Vagina (tissue), 2 donors: ENCODE data around the gene FYB1. TPM values are rescaled to one million over a fixed set of nuclear protein-coding genes. Genes with fewer than 3 reads are reported as not detected.

Experiments
- DNase-seq, 2 donors: peaks; one replicate each; pipeline ENCODE4 v3.0.0-alpha.2; 2017; ENCODE audit errors: extremely low spot score in 2 of 2
- H3K27ac ChIP-seq: fragments of 200-600 bp; sonication (generic); one replicate; pipeline ENCODE4 v1.5.1; 2019
- H3K27me3 ChIP-seq: fragments of 200-600 bp; sonication (generic); one replicate; pipeline ENCODE4 v1.5.1; 2019
- H3K36me3 ChIP-seq, 2 donors: fragments of 200-600 bp; sonication (generic); one replicate each; pipeline ENCODE4 v1.5.1; 2017 to 2019
- H3K4me1 ChIP-seq: fragments of 200-600 bp; sonication (generic); one replicate; pipeline ENCODE4 v1.5.1; 2019
- H3K4me3 ChIP-seq, 2 donors: fragments of 200-600 bp; sonication (generic); 1 replicate in 1 of 2; 2 replicates in 1 of 2; pipeline ENCODE4 v1.5.1; 2016 to 2019
- H3K9me3 ChIP-seq: fragments of 200-600 bp; sonication (generic); one replicate; pipeline ENCODE4 v1.5.1; 2019
- POLR2A ChIP-seq, 2 donors: fragments of 450-650 bp; IDR thresholded peaks; one replicate each; pipeline ENCODE4 v1.6.1; 2017; ENCODE audit warnings: antibody characterized with exemption in 2 of 2, mild to moderate bottlenecking in 2 of 2, moderate library complexity in 2 of 2
- POLR2AphosphoS5 ChIP-seq, 2 donors: sonication (generic); formaldehyde crosslinking; IDR thresholded peaks; one replicate each; pipeline ENCODE4 v1.9.0; 2017; ENCODE audit warnings: antibody characterized with exemption in 2 of 2, mild to moderate bottlenecking in 2 of 2, low read depth in 1 of 2; ENCODE audit not compliant: insufficient read depth in 1 of 2
- intact Hi-C: fragments of 100-400 bp; cut with DNase I; formaldehyde crosslinking; loops from one replicate; pipeline ENCODE4 v1.15.1; 2023
- total RNA-seq: library from RNA; depleted of rRNA; stranded (reverse); fragments of >200 nt; gene quantifications from one replicate; pipeline ENCODE4 v1.2.3, GENCODE V29; 2016
- TF ChIP-seq, protein P1 (sequence below), 3 experiments: fragments of 450-650 bp in 2 of 3; fragments of 200-600 bp in 1 of 3; sonication (generic) in 1 of 3; IDR thresholded peaks; one replicate each; pipeline ENCODE4 v1.5.1; 2017 to 2019; ENCODE audit warnings: antibody characterized with exemption in 3 of 3, mild to moderate bottlenecking in 2 of 3, moderate library complexity in 2 of 3

The FYB1 gene
- total RNA-seq, 1 donor from 2014 or later, result 10.8 TPM

DNA sequence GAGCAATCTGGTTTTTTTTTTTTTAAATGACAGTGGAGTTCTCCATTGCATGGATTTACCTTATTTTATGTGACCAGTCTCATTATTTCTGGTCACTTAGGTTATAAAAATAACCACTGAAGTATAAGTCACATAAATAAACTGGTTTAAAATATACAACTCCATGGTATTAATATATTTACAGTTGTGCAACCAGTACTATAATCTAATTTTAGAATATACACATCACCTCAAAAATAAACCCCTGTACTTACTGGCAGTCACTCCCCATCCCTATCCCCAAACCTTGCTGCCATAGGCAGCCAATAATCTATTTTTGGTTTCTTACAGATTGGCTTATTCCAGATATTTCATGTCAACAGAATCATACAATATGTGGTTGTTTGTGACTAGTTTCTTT lies 57.8 kb downstream of the FYB1 start:
- no peaks in the 10 kb centered on the region for H3K36me3 ChIP-seq
- intact Hi-C loops, result no loop called here

DNA sequence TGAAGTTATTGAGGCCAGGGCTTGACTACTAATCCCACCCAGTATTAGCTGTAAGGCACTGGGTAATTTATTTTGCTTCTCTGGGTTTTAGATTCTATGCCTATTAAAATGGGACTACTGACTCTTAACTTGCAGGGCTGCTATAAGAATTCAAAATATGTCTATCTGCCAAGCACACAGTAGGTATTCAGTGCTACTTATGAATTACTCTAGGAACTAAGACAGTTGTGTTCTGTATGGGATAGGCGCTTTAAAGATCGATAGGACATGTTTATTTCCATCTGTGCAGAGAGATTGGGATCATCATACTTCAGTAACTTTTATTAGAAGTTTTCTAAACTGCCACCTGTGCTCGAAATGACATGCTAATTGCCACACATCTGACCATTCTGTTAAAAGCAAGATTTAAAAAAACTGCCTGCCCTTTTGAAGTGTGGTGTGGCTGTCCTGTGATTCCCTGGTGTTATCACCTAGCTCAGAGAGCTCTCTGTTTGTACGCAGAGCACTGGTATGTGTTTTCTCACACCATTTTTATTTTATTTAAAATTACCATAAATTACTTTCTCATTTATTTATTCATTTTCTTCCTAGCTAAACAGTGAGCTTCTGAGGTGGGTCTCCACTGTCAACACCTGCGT lies 58.7 kb downstream of the FYB1 start:
- DNase-seq, result no peak
- Histone ChIP-seq H3K36me3 (no peaks in the 10 kb centered on the region), H3K4me3 (no peak overlapping the region), H3K9me3 (no peaks in the 10 kb centered on the region), H3K27ac (no peak overlapping the region), H3K4me1 (no peaks in the 10 kb centered on the region), H3K27me3 (no peaks in the 10 kb centered on the region)
- intact Hi-C loops, result no loop called here
- no peak for TF ChIP-seq POLR2AphosphoS5 (IDR thresholded peaks at IDR 0.05; ENCODE audit: insufficient read depth in 1 of 2, low read depth in 1 of 2)
- TF ChIP-seq, protein P1, sequence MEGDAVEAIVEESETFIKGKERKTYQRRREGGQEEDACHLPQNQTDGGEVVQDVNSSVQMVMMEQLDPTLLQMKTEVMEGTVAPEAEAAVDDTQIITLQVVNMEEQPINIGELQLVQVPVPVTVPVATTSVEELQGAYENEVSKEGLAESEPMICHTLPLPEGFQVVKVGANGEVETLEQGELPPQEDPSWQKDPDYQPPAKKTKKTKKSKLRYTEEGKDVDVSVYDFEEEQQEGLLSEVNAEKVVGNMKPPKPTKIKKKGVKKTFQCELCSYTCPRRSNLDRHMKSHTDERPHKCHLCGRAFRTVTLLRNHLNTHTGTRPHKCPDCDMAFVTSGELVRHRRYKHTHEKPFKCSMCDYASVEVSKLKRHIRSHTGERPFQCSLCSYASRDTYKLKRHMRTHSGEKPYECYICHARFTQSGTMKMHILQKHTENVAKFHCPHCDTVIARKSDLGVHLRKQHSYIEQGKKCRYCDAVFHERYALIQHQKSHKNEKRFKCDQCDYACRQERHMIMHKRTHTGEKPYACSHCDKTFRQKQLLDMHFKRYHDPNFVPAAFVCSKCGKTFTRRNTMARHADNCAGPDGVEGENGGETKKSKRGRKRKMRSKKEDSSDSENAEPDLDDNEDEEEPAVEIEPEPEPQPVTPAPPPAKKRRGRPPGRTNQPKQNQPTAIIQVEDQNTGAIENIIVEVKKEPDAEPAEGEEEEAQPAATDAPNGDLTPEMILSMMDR (IDR thresholded peaks at IDR 0.05), result no peak
- TF ChIP-seq POLR2A (IDR thresholded peaks at IDR 0.05), result no peak

More for the DNA sequence above, 57.8 kb downstream of the FYB1 start:
- no peak overlapping the region for H3K27ac ChIP-seq
- no peaks in the 10 kb centered on the region for H3K9me3 ChIP-seq
- H3K4me3 ChIP-seq, result no peak overlapping the region
- no peak for DNase-seq
- H3K27me3 ChIP-seq, result no peaks in the 10 kb centered on the region
- no peaks in the 10 kb centered on the region for H3K4me1 ChIP-seq
- TF ChIP-seq POLR2AphosphoS5 (IDR thresholded peaks at IDR 0.05; ENCODE audit: insufficient read depth in 1 of 2, low read depth in 1 of 2), result no peak
- TF ChIP-seq, protein P1 (IDR thresholded peaks at IDR 0.05), result no peak

DNA sequence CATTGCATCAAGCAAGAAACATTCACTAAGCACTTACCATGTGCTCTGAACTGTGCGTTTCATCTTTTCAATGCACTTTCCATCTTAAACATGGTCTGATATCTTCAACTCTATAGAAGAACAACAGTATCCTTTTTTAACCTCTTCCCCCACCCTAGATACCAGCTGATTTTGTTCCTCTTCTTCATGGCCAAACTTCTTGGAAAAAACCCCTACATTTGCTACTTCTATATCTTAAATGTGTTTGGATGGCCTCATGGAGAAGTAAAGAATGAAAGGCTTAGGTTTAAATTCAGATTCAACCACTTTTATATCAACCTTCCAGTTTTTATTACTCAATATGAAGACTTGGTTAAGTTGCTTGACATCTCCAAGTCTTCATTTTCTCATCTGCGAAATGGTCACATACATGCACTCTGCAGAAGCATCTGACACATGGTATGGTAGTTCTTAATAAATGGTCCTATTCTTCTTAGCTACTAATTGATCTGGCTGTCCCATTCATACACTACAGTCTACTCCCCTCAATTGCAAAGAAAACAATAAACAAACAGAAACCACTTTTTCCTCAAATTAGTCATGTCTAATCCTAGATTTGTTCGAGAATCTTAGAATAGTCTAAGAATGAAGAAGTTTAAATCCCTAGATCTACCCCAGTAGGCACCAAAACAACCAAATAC lies 59.4 kb downstream of the FYB1 start:
- H3K36me3 ChIP-seq, result no peaks in the 10 kb centered on the region
- TF ChIP-seq POLR2A (IDR thresholded peaks at IDR 0.05) (no peak), POLR2AphosphoS5 (IDR thresholded peaks at IDR 0.05; ENCODE audit: insufficient read depth in 1 of 2, low read depth in 1 of 2) (no peak)
- TF ChIP-seq, protein P1 (IDR thresholded peaks at IDR 0.05), result no peak
- H3K4me3 ChIP-seq, result no peak overlapping the region
- H3K27me3 ChIP-seq, result no peaks in the 10 kb centered on the region
- DNase-seq, result no peak
- no peaks in the 10 kb centered on the region for H3K4me1 ChIP-seq
- intact Hi-C loops, result no loop called here
- no peak overlapping the region for H3K27ac ChIP-seq
- no peaks in the 10 kb centered on the region for H3K9me3 ChIP-seq

DNA sequence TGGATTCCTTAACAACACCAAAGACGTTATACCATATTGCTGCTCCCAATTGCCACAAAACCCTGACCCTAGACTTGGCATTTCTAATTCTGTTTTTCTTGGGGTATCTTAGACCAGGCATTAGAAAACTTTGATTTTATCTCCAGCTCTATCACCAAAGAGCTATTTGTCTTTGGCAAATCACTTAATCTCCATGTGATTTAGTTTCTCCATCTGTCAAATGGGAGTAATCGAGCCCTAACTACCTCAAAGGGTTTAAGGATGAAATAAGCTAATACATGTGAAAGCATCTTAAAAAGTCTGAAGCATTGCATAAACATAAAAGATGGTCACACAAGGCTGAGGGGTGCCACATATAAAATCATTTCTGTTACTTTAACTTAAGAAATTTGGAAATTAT lies 60.6 kb downstream of the FYB1 start:
- Histone ChIP-seq H3K4me1 (no peaks in the 10 kb centered on the region), H3K36me3 (no peaks in the 10 kb centered on the region), H3K9me3 (no peaks in the 10 kb centered on the region), H3K27ac (no peak overlapping the region), H3K4me3 (no peak overlapping the region), H3K27me3 (no peaks in the 10 kb centered on the region)
- DNase-seq, result no peak
- TF ChIP-seq POLR2A (IDR thresholded peaks at IDR 0.05), result no peak
- TF ChIP-seq, protein P1 (IDR thresholded peaks at IDR 0.05), result no peak
- TF ChIP-seq POLR2AphosphoS5 (IDR thresholded peaks at IDR 0.05; ENCODE audit: insufficient read depth in 1 of 2, low read depth in 1 of 2), result no peak
- intact Hi-C loops, result no loop called here

DNA sequence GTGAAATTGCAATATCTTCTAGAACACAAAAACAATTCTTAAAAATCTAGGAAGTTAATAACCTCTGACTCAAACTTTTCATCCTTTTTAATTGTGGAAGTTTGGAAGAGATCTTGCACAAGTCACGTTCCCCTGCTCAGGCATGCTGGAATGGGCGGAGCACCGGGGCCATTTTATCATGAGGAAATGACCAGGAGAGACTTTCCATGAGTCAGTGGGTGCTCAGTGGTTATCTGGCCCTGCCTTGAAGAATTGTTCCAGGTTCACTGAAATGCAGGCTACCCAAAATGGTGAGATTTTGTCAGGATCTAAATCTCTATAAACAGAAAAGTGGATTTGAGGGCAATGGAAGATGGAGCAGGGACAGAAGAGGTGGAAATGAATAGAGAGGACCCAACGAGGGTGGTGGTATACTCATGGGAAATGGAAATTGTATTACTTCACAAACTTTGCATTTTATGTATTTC lies 61.2 kb downstream of the FYB1 start:
- intact Hi-C loops, result no loop called here
- H3K4me3 ChIP-seq, result no peak overlapping the region
- no peaks in the 10 kb centered on the region for H3K36me3 ChIP-seq
- H3K27me3 ChIP-seq, result no peaks in the 10 kb centered on the region
- no peaks in the 10 kb centered on the region for H3K4me1 ChIP-seq
- no peaks in the 10 kb centered on the region for H3K9me3 ChIP-seq
- H3K27ac ChIP-seq, result no peak overlapping the region
- no peak for DNase-seq
- TF ChIP-seq, protein P1 (IDR thresholded peaks at IDR 0.05), result no peak
- TF ChIP-seq POLR2A (IDR thresholded peaks at IDR 0.05) (no peak), POLR2AphosphoS5 (IDR thresholded peaks at IDR 0.05; ENCODE audit: insufficient read depth in 1 of 2, low read depth in 1 of 2) (no peak)
